ENCODE data around the gene C8B.

Gene C8B

GRCh38 chr1:56965916-56966697 is at the start of gene C8B:
Gene C8B (minus strand): TSS chr1:56966015. CDS start chr1:56965948, 67 bp downstream.
- DNase-seq: no peak

GRCh38 chr1:57015071-57015470 is 49.3 kb upstream of the C8B start:
- DNase-seq: no peak

- no peak for DNase-seq
These were observed 47.7 kb upstream of the C8B start for GRCh38 chr1:57013522-57013921.

GRCh38 chr1:57012315-57012714 is 46.5 kb upstream of the C8B start:
- no peak for DNase-seq

GRCh38 chr1:57010511-57010910 is 44.7 kb upstream of the C8B start:
- no peak for DNase-seq

GRCh38 chr1:57007948-57008347 is 42.1 kb upstream of the C8B start:
- no peak for DNase-seq

GRCh38 chr1:57007472-57007871 is 41.7 kb upstream of the C8B start:
- DNase-seq: no peak

- no peak for DNase-seq
These were observed 37.8 kb upstream of the C8B start for GRCh38 chr1:57003398-57004139.

- DNase-seq: no peak
These were observed 29.7 kb upstream of the C8B start for GRCh38 chr1:56995414-56996100.

GRCh38 chr1:56993475-56993874 is 27.7 kb upstream of the C8B start:
- DNase-seq: no peak

GRCh38 chr1:56992318-56993125 is 26.7 kb upstream of the C8B start:
- no peak for DNase-seq

GRCh38 chr1:56991576-56991975 is 25.8 kb upstream of the C8B start:
- no peak for DNase-seq

- no peak for DNase-seq
These were observed 20.6 kb upstream of the C8B start for GRCh38 chr1:56986397-56986796.

- no peak for DNase-seq
These were observed 20.0 kb upstream of the C8B start for GRCh38 chr1:56985857-56986256.

- DNase-seq: no peak
These were observed 17.7 kb upstream of the C8B start for GRCh38 chr1:56983484-56983883.

GRCh38 chr1:56979986-56980755 is 14.4 kb upstream of the C8B start:
- DNase-seq: no peak

- no peak for DNase-seq
These were observed 13.0 kb upstream of the C8B start for GRCh38 chr1:56978819-56979218.

- DNase-seq: no peak
These were observed 12.1 kb upstream of the C8B start for GRCh38 chr1:56977910-56978309.

GRCh38 chr1:56975446-56975845 is 9.6 kb upstream of the C8B start:
- DNase-seq: no peak

- no peak for DNase-seq
These were observed 8.3 kb upstream of the C8B start for GRCh38 chr1:56973923-56974742.

- no peak for DNase-seq
These were observed 7.2 kb upstream of the C8B start for GRCh38 chr1:56972976-56973375.
